Astrocyte (in vitro differentiated cells and primary cell): ENCODE data around the gene PTBP2.

Experiments used
- EZH2 ChIP-seq: IDR thresholded peaks from 2 replicates; pipeline ENCODE4 v1.6.1; 2012; ENCODE audit warnings: mild to moderate bottlenecking, low read length, inconsistent platforms; ENCODE audit not compliant: insufficient read depth
- TF ChIP-seq, protein P1 (sequence below): IDR thresholded peaks from 2 replicates; pipeline ENCODE4 v1.5.1; 2011; ENCODE audit warnings: low read depth, mild to moderate bottlenecking, inconsistent platforms, low read length, moderate library complexity; ENCODE audit not compliant: insufficient read depth

DNA sequence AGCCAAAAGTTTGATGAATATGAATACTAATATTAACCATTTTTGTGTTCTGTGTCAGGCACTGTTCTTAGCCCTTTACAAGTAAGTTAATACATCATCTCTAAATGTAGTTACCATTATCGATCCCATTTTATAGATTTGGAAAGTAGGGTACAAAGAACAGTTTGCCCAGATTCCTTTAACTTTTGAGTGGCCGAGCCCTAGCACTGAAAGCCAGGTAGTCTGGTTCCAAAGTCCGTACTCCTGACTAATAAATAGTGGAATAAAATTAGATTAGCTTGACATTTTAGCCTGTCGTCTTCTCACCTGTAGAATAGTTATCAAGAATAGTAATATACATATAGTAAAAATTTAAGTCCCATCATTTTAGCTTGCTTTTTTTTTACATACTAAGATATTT is 70.6 kb downstream of the PTBP2 start:
- TF ChIP-seq, protein P1, sequence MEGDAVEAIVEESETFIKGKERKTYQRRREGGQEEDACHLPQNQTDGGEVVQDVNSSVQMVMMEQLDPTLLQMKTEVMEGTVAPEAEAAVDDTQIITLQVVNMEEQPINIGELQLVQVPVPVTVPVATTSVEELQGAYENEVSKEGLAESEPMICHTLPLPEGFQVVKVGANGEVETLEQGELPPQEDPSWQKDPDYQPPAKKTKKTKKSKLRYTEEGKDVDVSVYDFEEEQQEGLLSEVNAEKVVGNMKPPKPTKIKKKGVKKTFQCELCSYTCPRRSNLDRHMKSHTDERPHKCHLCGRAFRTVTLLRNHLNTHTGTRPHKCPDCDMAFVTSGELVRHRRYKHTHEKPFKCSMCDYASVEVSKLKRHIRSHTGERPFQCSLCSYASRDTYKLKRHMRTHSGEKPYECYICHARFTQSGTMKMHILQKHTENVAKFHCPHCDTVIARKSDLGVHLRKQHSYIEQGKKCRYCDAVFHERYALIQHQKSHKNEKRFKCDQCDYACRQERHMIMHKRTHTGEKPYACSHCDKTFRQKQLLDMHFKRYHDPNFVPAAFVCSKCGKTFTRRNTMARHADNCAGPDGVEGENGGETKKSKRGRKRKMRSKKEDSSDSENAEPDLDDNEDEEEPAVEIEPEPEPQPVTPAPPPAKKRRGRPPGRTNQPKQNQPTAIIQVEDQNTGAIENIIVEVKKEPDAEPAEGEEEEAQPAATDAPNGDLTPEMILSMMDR = no peak
- TF ChIP-seq EZH2 = no peak
